LNCaP clone FGC (cell line): Measurements from ENCODE around the gene PEX13.

ENCODE experiments used
- DNase-seq: peaks from one replicate; pipeline ENCODE4 v3.0.0-alpha.2; 2011; ENCODE audit warnings: low read depth
- H3K4me3 ChIP-seq: 2 replicates; pipeline ENCODE4 v1.5.1; 2011; ENCODE audit warnings: mild to moderate bottlenecking, low read depth, low read length, control low read depth
- TF ChIP-seq, protein P1 (sequence below): IDR thresholded peaks from 2 replicates; pipeline ENCODE4 v1.5.1; 2012; ENCODE audit warnings: mild to moderate bottlenecking; ENCODE audit not compliant: control insufficient read depth, insufficient read depth; ENCODE audit errors: extremely low read depth

PEX13 gene

DNA sequence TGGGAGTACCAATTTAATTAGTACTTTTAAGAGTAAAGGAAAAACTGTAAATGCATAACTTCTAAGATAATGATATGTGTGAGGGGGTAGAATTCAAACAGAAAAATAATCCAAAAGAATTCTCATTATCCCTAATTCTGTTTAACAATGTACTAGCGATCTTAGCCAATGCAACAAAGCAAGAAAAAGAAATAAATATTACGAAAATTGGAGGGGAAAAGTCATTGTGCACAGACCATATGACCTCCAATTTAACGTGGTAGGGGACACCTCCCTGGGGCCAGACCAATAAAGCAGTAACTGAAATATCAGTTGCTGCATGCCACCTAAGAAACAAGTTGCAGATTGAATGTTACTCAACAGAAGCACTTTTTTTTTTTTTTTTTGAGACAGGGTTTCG, 25.9 kb upstream of the PEX13 start:
- TF ChIP-seq, protein P1, sequence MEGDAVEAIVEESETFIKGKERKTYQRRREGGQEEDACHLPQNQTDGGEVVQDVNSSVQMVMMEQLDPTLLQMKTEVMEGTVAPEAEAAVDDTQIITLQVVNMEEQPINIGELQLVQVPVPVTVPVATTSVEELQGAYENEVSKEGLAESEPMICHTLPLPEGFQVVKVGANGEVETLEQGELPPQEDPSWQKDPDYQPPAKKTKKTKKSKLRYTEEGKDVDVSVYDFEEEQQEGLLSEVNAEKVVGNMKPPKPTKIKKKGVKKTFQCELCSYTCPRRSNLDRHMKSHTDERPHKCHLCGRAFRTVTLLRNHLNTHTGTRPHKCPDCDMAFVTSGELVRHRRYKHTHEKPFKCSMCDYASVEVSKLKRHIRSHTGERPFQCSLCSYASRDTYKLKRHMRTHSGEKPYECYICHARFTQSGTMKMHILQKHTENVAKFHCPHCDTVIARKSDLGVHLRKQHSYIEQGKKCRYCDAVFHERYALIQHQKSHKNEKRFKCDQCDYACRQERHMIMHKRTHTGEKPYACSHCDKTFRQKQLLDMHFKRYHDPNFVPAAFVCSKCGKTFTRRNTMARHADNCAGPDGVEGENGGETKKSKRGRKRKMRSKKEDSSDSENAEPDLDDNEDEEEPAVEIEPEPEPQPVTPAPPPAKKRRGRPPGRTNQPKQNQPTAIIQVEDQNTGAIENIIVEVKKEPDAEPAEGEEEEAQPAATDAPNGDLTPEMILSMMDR: no peak
- no peak overlapping the region for H3K4me3 ChIP-seq
- no peak for DNase-seq

DNA sequence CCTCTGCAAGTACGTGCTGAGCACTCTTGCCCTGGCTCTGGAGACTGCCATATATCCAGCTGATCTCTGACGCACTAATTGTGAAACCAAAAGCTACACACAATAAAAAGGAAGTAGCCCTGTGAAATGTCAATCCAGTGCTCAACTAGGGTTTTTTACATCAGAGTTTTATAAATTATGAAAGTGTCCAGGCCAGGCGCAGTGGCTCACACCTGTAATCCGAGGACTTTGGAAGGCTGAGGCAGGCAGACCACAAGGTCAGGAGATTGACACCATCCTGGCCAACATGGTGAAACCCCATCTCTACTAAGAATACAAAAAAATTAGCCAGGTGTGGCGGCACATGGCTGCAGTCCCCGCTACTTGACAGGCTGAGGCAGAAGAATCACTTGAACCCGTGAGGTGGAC, 24.5 kb upstream of the PEX13 start:
- no peak overlapping the region for H3K4me3 ChIP-seq
- no peak for DNase-seq
- TF ChIP-seq, protein P1: no peak

DNA sequence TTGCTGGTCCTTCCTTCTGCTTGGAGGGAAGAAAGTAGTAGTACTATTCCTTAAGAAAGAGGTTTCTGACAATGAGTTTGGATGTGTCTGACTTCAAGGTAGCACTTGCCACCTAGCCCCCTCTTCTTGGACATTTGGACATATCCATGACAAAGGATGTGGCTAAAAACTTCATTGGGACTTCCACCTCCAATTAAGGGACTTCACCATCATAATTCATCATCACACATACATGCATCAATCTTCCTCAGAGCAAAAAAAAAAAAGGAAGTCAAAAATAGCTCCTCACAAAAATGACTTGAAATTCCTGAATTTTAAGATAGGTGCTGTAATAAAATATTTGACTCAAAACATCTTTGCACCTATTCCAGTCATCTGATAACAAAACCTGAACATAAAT, 23.4 kb upstream of the PEX13 start:
- no peak for DNase-seq
- TF ChIP-seq, protein P1: no peak
- H3K4me3 ChIP-seq: no peak overlapping the region

DNA sequence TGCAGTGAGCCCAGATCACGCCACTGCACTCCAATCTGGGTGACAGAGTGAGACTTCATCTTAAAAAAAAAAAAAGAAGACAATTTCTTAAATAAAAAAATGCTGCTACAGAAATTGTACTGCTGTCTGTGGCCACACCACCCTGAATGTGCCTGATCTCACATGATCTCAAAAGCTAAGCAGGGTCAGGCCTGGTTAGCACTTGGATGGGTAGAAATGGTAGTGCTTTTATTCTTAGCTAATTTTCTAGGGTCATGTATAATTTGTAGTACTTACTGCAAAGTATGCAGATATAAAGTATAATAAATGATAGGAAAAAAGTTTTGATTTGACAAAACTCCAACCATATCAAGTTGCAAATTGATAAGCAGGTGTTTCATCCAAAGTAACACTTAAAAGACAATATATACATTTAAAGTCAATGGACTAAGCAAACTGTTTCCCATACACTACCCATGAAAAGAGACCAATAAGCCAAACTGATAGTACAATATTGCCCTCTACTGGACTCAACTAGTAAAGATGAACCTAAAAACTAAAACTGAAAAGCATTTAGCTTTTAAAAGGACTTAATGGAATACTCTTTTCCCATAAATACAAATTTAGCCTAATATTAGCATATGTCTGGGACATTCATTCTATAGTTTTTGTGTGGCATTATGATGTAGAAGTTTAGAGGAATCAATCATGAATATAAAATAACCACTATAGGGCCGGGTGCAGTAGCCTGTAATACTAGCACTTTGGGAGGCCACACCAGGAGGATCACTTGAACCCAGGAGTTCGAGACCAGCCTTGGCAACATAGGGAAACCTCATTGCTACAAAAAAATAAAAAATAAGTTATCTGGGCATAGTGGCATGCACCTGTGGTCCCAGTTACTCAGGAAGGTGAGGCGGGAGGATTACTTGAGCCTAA, 18.6 kb upstream of the PEX13 start:
- TF ChIP-seq, protein P1: peak; percentile 44
- DNase-seq: no peak
- no peak overlapping the region for H3K4me3 ChIP-seq

DNA sequence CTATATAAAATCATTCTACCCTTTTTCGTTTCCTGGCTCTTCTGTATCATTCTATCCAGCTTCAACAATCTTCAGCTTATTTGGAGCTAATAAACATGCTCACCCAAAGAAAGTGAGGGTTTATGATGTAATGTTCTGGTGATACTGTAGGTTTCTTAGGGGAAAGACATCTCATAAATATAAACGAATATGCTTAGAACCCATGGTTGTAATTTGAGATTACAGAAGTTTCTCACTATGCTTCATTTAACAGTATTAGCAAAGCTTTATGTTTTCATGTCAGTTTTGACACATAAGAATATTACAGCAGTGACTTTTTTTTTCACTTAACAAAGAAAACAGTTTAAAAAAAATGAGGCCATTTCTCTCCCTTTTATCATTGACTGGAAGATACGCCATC, 11.8 kb upstream of the PEX13 start:
- no peak for DNase-seq
- TF ChIP-seq, protein P1: no peak
- H3K4me3 ChIP-seq: no peak overlapping the region

DNA sequence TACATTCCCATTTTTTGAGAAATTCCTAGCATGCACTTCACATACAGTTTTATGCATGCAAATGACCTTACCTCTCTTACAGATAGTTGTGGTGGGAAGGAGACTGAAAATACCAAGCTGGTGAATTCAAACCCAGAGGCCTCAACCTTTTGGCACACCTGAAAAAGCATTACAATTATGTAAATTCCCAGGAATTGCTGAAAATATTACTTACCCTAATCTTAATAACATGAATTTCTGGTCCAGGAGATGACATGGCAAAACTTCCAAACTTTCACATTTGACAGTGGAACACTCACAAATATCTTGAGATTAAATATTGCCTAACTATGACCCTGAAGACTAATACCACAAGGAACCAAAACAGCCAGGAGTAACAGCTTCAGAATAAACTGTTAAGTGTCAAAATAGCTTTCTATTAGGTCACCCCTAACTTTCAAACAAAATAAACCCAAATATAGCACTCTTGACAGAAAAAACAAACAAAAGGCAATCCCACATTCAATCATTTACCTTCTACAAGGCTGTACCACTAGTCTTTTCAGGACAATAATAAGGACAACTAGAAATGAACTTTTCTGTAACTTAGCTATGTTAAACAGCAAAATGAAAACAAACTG, 10.9 kb upstream of the PEX13 start:
- TF ChIP-seq, protein P1: no peak
- DNase-seq: no peak
- H3K4me3 ChIP-seq: no peak overlapping the region
